H1 (cell line): Measurements from ENCODE around the gene KIF1C. TPM values are rescaled to one million over a fixed set of nuclear protein-coding genes. Genes with fewer than 3 reads are reported as not detected.

ENCODE experiments used
- CTCF ChIA-PET: fragments of 300-600 bp; sonication (Branson Sonifier 250); formaldehyde crosslinking; loops from one replicate; lab custom pipeline; 2021; ENCODE audit not compliant: partially characterized antibody; lab: Charles Lee
- POLR2A ChIA-PET: fragments of 300-600 bp; sonication (Branson Sonifier 250); formaldehyde crosslinking; loops from one replicate; lab custom pipeline; 2021; ENCODE audit warnings: inconsistent platforms; ENCODE audit not compliant: partially characterized antibody; lab: Charles Lee
- DNase-seq, 2 experiments: peaks; one replicate each; pipeline versions ENCODE4 v3.0.0 to v3.0.0-alpha.2; 2010 to 2022; ENCODE audit warnings: low spot score in 2 of 2, low read depth in 1 of 2, mixed read lengths in 1 of 2
- FAIRE-seq: peaks from 2 replicates; lab custom pipeline; 2011; peaks lifted over from hg19 to GRCh38; lab: Jason Lieb, UNC
- H2AFZ ChIP-seq: 2 replicates; pipeline ENCODE4 v1.8.1; 2012; ENCODE audit warnings: low read length, inconsistent platforms
- H2AK5ac ChIP-seq: 2 replicates; pipeline ENCODE4 v1.6.1; 2013; ENCODE audit warnings: low read depth, low read length
- H2BK120ac ChIP-seq: replicated peaks from 2 replicates; pipeline ENCODE3; 2013; ENCODE audit warnings: low read depth, low read length, inconsistent platforms
- H2BK12ac ChIP-seq: 2 replicates; pipeline ENCODE4 v1.6.1; 2013; ENCODE audit warnings: low read depth, low read length
- H2BK15ac ChIP-seq: 2 replicates; pipeline ENCODE4 v1.6.1; 2013; ENCODE audit warnings: low read length
- H2BK20ac ChIP-seq: 2 replicates; pipeline ENCODE4 v1.6.1; 2013; ENCODE audit warnings: low read length
- H2BK5ac ChIP-seq: 2 replicates; pipeline ENCODE4 v1.6.1; 2013; ENCODE audit warnings: low read depth, low read length
- H3K14ac ChIP-seq: 2 replicates; pipeline ENCODE4 v1.6.1; 2013; ENCODE audit warnings: inconsistent platforms; ENCODE audit not compliant: insufficient read length
- H3K18ac ChIP-seq: 2 replicates; pipeline ENCODE4 v1.6.1; 2013; ENCODE audit warnings: low read length; ENCODE audit errors: extremely low read depth
- H3K23ac ChIP-seq: 2 replicates; pipeline ENCODE4 v1.6.1; 2013; ENCODE audit warnings: inconsistent platforms; ENCODE audit not compliant: insufficient read length
- H3K23me2 ChIP-seq: 2 replicates; pipeline ENCODE4 v1.6.1; 2013; ENCODE audit warnings: low read depth, low read length
- H3K27ac ChIP-seq: 2 replicates; pipeline ENCODE4 v1.6.1; 2011; ENCODE audit warnings: low read depth, low read length, inconsistent platforms
- H3K27me3 ChIP-seq, 4 experiments: replicated peaks in 1 of 4; 1 replicate in 1 of 4; 2 replicates in 3 of 4; pipeline versions ENCODE4 v1.6.1 to v1.8.1; 2011 to 2013; ENCODE audit warnings: low read length in 3 of 4, mild to moderate bottlenecking in 3 of 4, inconsistent platforms in 2 of 4, mixed read lengths in 2 of 4, moderate library complexity in 1 of 4; ENCODE audit not compliant: control insufficient read depth in 3 of 4, insufficient read depth in 3 of 4; ENCODE audit errors: extremely low read depth in 1 of 4
- H3K36me3 ChIP-seq, 4 experiments: 2 replicates each; pipeline versions ENCODE4 v1.6.1 to v1.8.1; 2011 to 2013; ENCODE audit warnings: mild to moderate bottlenecking in 4 of 4, low read length in 3 of 4, moderate library complexity in 2 of 4, control low read depth in 1 of 4, inconsistent platforms in 1 of 4; ENCODE audit not compliant: insufficient read depth in 4 of 4, control insufficient read depth in 2 of 4
- H3K4ac ChIP-seq: replicated peaks from 2 replicates; pipeline ENCODE3; 2013; ENCODE audit warnings: low read length, low read depth, mixed read lengths, inconsistent platforms; ENCODE audit not compliant: insufficient read length
- H3K4me1 ChIP-seq, 4 experiments: replicated peaks in 1 of 4; 1 replicate in 1 of 4; 2 replicates in 3 of 4; pipeline versions ENCODE4 v1.6.1 to v1.8.1; 2011 to 2013; ENCODE audit warnings: low read length in 3 of 4, inconsistent platforms in 2 of 4, mixed read lengths in 1 of 4; ENCODE audit not compliant: insufficient read depth in 4 of 4, control insufficient read depth in 3 of 4
- H3K4me2 ChIP-seq, 2 experiments: 2 replicates each; pipeline versions ENCODE4 v1.6.1 to v1.8.1; 2011 to 2013; ENCODE audit warnings: low read depth in 2 of 2, low read length in 2 of 2, control low read depth in 1 of 2, inconsistent platforms in 1 of 2, mild to moderate bottlenecking in 1 of 2; ENCODE audit not compliant: insufficient read depth in 1 of 2
- H3K4me3 ChIP-seq, 4 experiments: fragments of 200-600, 300-600 bp in 1 of 4; sonication (generic), shearing (Covaris generic), sonication (Bioruptor Twin) in 1 of 4; 2 replicates each; pipeline versions ENCODE4 v1.5.1 to v1.8.1; 2011 to 2016; ENCODE audit warnings: low read length in 4 of 4, low read depth in 3 of 4, control low read depth in 2 of 4, inconsistent platforms in 2 of 4, mild to moderate bottlenecking in 2 of 4, mixed read lengths in 1 of 4, moderate library complexity in 1 of 4; ENCODE audit not compliant: insufficient read depth in 2 of 4; ENCODE audit errors: extremely low read depth in 1 of 4
- H3K56ac ChIP-seq: replicated peaks from 2 replicates; pipeline ENCODE3; 2013; ENCODE audit warnings: low read depth, mild to moderate bottlenecking, mixed read lengths, low read length, inconsistent platforms; ENCODE audit not compliant: insufficient read length
- H3K79me1 ChIP-seq: 2 replicates; pipeline ENCODE4 v1.6.1; 2013; ENCODE audit warnings: low read depth, low read length, control low read depth
- H3K79me2 ChIP-seq, 2 experiments: 2 replicates each; pipeline versions ENCODE4 v1.6.1 to v1.8.1; 2012 to 2013; ENCODE audit warnings: low read length in 2 of 2, mild to moderate bottlenecking in 2 of 2, inconsistent platforms in 1 of 2; ENCODE audit not compliant: insufficient read depth in 2 of 2, control insufficient read depth in 1 of 2
- H3K9ac ChIP-seq, 4 experiments: replicated peaks in 1 of 4; 1 replicate in 1 of 4; 2 replicates in 3 of 4; pipeline versions ENCODE4 v1.6.1 to v1.8.1; 2011 to 2013; ENCODE audit warnings: low read depth in 3 of 4, low read length in 3 of 4, control low read depth in 2 of 4, mild to moderate bottlenecking in 2 of 4, moderate library complexity in 2 of 4, inconsistent platforms in 1 of 4; ENCODE audit errors: extremely low read depth in 1 of 4
- H3K9me3 ChIP-seq, 2 experiments: 2 replicates each; pipeline versions ENCODE4 v1.6.1 to v1.8.1; 2012 to 2013; ENCODE audit warnings: mild to moderate bottlenecking in 2 of 2, moderate library complexity in 2 of 2, control low read depth in 1 of 2, inconsistent platforms in 1 of 2, low read depth in 1 of 2, low read length in 1 of 2, mixed read lengths in 1 of 2; ENCODE audit not compliant: insufficient read depth in 2 of 2
- H4K20me1 ChIP-seq, 2 experiments: replicated peaks in 1 of 2; 2 replicates each; pipeline versions ENCODE3 to v1.8.1; 2011 to 2013; ENCODE audit warnings: inconsistent platforms in 2 of 2, low read length in 2 of 2, mild to moderate bottlenecking in 1 of 2; ENCODE audit not compliant: insufficient read depth in 2 of 2, control insufficient read depth in 1 of 2
- H4K5ac ChIP-seq: 2 replicates; pipeline ENCODE4 v1.6.1; 2013; ENCODE audit warnings: low read length, low read depth, mixed read lengths, inconsistent platforms; ENCODE audit not compliant: insufficient read length
- H4K8ac ChIP-seq: 2 replicates; pipeline ENCODE4 v1.8.0; 2013; ENCODE audit warnings: mild to moderate bottlenecking, moderate library complexity, low read length, inconsistent platforms; ENCODE audit not compliant: insufficient read depth; ENCODE audit errors: extremely low read depth
- H4K91ac ChIP-seq: replicated peaks from 2 replicates; pipeline ENCODE3; 2013; ENCODE audit warnings: low read length, mixed read lengths, inconsistent platforms; ENCODE audit not compliant: insufficient read length
- BCL11A ChIP-seq, 2 experiments: IDR thresholded peaks; one replicate each; pipeline ENCODE4 v1.6.1; 2011; ENCODE audit warnings: low read depth in 2 of 2, low read length in 2 of 2, mild to moderate bottlenecking in 2 of 2
- CTCF ChIP-seq, 3 experiments: IDR thresholded peaks; 1 replicate in 2 of 3; 2 replicates in 1 of 3; pipeline versions ENCODE4 v1.5.1 to v1.6.1; 2011; ENCODE audit warnings: low read length in 3 of 3, mild to moderate bottlenecking in 3 of 3, inconsistent platforms in 2 of 3, low read depth in 1 of 3, moderate library complexity in 1 of 3; ENCODE audit not compliant: insufficient read depth in 1 of 3; ENCODE audit errors: control extremely low read depth in 1 of 3
- EGR1 ChIP-seq: IDR thresholded peaks from 2 replicates; pipeline ENCODE4 v1.6.1; 2011; ENCODE audit warnings: low read depth, low read length, borderline replicate concordance
- NRF1 ChIP-seq: IDR thresholded peaks from 2 replicates; pipeline ENCODE4 v1.6.1; 2011; ENCODE audit warnings: mild to moderate bottlenecking, low read depth, low read length, improper control_type of control experiment
- PHF8 ChIP-seq: fragments of 200-600 bp; sonication (generic); conservative IDR thresholded peaks from 2 replicates; pipeline ENCODE4 v1.7.1; 2012; ENCODE audit warnings: low read depth, mild to moderate bottlenecking, inconsistent platforms, low read length, moderate library complexity
- SP2 ChIP-seq: IDR thresholded peaks from 2 replicates; pipeline ENCODE4 v1.6.1; 2012; ENCODE audit warnings: mild to moderate bottlenecking, low read length, inconsistent platforms
- SP4 ChIP-seq: IDR thresholded peaks from 2 replicates; pipeline ENCODE4 v1.6.1; 2012; ENCODE audit warnings: low read length, inconsistent platforms
- SRF ChIP-seq: IDR thresholded peaks from 2 replicates; pipeline ENCODE4 v1.6.1; 2011; ENCODE audit warnings: mild to moderate bottlenecking, low read depth, low read length, moderate library complexity
- SUZ12 ChIP-seq: fragments of 200-600 bp; sonication (generic); IDR thresholded peaks from 2 replicates; pipeline ENCODE4 v1.6.1; 2012; ENCODE audit warnings: mild to moderate bottlenecking, inconsistent platforms, low read length, moderate library complexity, mixed read lengths
- WGBS, 2 experiments: shearing (Covaris generic) in 1 of 2; methylation state at CpG; one replicate each; pipeline versions ENCODE4 v1.1.6 to v1.1.7; 2013 to 2015; ENCODE audit warnings: low lambda C conversion rate in 2 of 2, mixed read lengths in 2 of 2, inconsistent platforms in 1 of 2, low coverage in 1 of 2, missing lambda C conversion rate in 1 of 2; ENCODE audit not compliant: insufficient replicate concordance in 2 of 2, insufficient coverage in 1 of 2, insufficient read length in 1 of 2; ENCODE audit errors: extremely low coverage in 1 of 2, missing lambda C conversion rate in 1 of 2; 5-methylcytosine and 5-hydroxymethylcytosine counted together
- polyA plus RNA-seq, 7 experiments: library from polyadenylated mRNA; depleted of rRNA in 3 of 7; stranded (reverse) in 5 of 7; unstranded in 2 of 7; fragments of >200 nt in 5 of 7; fragments of 200-250 nt in 2 of 7; gene quantifications; 1 replicate in 5 of 7; 2 replicates in 1 of 7; 4 replicates in 1 of 7; pipeline versions ENCODE4 v1.2.1 to v1.2.3, GENCODE V29; 2011 to 2013; ENCODE audit warnings: missing spikeins in 2 of 7, mixed read lengths in 2 of 7
- total RNA-seq: library from RNA; stranded (reverse); fragmentation: NEBNext Ultra II Directional; extraction: Animal tissue kit (Norgen Biotek cat#: 25700); gene quantifications from 2 replicates; pipeline ENCODE4 v1.2.1, GENCODE V29; 2021

Gene KIF1C
- total and polyA plus RNA-seq, 2 of the 8 experiments (the other 6 are each of a cell fraction or from before 2014, with no cell fraction given) = 14.3 to 114 TPM

GRCh38 chr17:5055543-5055942, 57.8 kb downstream of the KIF1C start:
- Histone ChIP-seq H2BK5ac (no peak overlapping the region), H2BK120ac (no peak overlapping the region), H2BK12ac (no peak overlapping the region), H3K4ac (no peak overlapping the region), H3K9me3 (no peaks in the 10 kb centered on the region), H2BK20ac (no peak overlapping the region), H3K79me1 (no peaks in the 10 kb centered on the region), H3K23me2 (no peaks in the 10 kb centered on the region), H3K4me2 (no peak overlapping the region), H3K18ac (no peak overlapping the region), H4K5ac (no peak overlapping the region), H3K9ac (no peak overlapping the region), H3K4me1 (no peaks in the 10 kb centered on the region), H4K8ac (no peak overlapping the region)
- ChIA-PET CTCF (interaction anchor here (1.1 to 1.6 kb wide), 4 partner anchors 10 to 127 kb away, joined by 3 to 6 read pairs (median 4); no protein-coding TSS in a partner anchor), POLR2A (interaction anchor here (1.1 kb wide), 1 partner anchor 131 kb away, joined by 3 read pairs; no protein-coding TSS in a partner anchor)
- no peak for FAIRE-seq
- 87% methylated on average over 9 of the region's 10 CpGs; no CpG with 5 or more reads in 1 of the 2 experiments for WGBS, 2 experiments
- no peak for TF ChIP-seq SRF
- no peak for TF ChIP-seq NRF1
- peak; percentile 90 for TF ChIP-seq SP2
- no peak for TF ChIP-seq SUZ12
- no peak for TF ChIP-seq BCL11A (IDR thresholded peaks at IDR 0.05; ENCODE audit: low read depth in 2 of 2, low read length in 2 of 2)
- peak; percentile 65; the same call in 1 of the 2 replicates for TF ChIP-seq EGR1
- TF ChIP-seq CTCF (IDR thresholded peaks at IDR 0.05; ENCODE audit: control extremely low read depth in 1 of 3, insufficient read depth in 1 of 3, low read depth in 1 of 3, low read length in 3 of 3) = peak; percentile 41 to 58 (median 50); a peak in 3 of 4 replicates
- TF ChIP-seq SP4 = no peak
- no peak for TF ChIP-seq PHF8
- TF ChIP-seq, all 59 proteins: peak for 3
- Histone ChIP-seq H3K36me3 (no peaks in the 10 kb centered on the region), H3K27me3 (no peaks in the 10 kb centered on the region), H3K79me2 (no peaks in the 10 kb centered on the region), H2AK5ac (no peak overlapping the region), H3K56ac (no peak overlapping the region), H2BK15ac (no peak overlapping the region), H3K27ac (no peak overlapping the region), H4K91ac (no peak overlapping the region), H3K14ac (no peak overlapping the region), H3K4me3 (no peak overlapping the region), H2AFZ (no peak overlapping the region), H4K20me1 (no peaks in the 10 kb centered on the region), H3K23ac (no peak overlapping the region)
- DNase-seq = no peak
